ACC112 (cell line): Measurements from ENCODE around the gene PTTG2.

Experiments used
- H2AFZ ChIP-seq: fragments of 200-600 bp; sonication (generic); one replicate; pipeline ENCODE4 v1.6.0; 2017; ENCODE audit warnings: antibody characterized with exemption, low read length; ENCODE audit not compliant: unreplicated experiment
- H3K27ac ChIP-seq: fragments of 200-600 bp; sonication (generic); 2 replicates; pipeline ENCODE4 v1.5.1; 2014; ENCODE audit warnings: low read depth, mild to moderate bottlenecking, antibody characterized with exemption, low read length, moderate library complexity
- H3K27me3 ChIP-seq: fragments of 200-600 bp; sonication (generic); 2 replicates; pipeline ENCODE4 v1.6.1; 2014; ENCODE audit warnings: mild to moderate bottlenecking, antibody characterized with exemption, low read length, moderate library complexity, mixed read lengths; ENCODE audit not compliant: insufficient read depth
- H3K36me3 ChIP-seq: fragments of 200-600 bp; sonication (generic); 2 replicates; pipeline ENCODE4 v1.6.1; 2016; ENCODE audit warnings: mild to moderate bottlenecking, antibody characterized with exemption, low read length, moderate library complexity, mixed read lengths; ENCODE audit not compliant: insufficient read depth
- H3K4me1 ChIP-seq: fragments of 200-600 bp; sonication (generic); one replicate; pipeline ENCODE4 v1.6.1; 2016; ENCODE audit warnings: low read length, mixed read lengths; ENCODE audit not compliant: insufficient read depth, unreplicated experiment, control insufficient read depth
- H3K4me3 ChIP-seq: fragments of 200-600 bp; sonication (generic); 2 replicates; pipeline ENCODE4 v1.5.1; 2014; ENCODE audit warnings: mild to moderate bottlenecking, low read depth, low read length
- H3K79me2 ChIP-seq: fragments of 200-600 bp; sonication (generic); one replicate; pipeline ENCODE4 v1.6.0; 2016; ENCODE audit warnings: low read length; ENCODE audit not compliant: control insufficient read depth, unreplicated experiment, insufficient read depth

PTTG2 gene

GRCh38 chr4:38001927-38002326 lies 41.7 kb downstream of the PTTG2 start:
- Histone ChIP-seq H3K27ac (no peak overlapping the region), H3K4me1 (peaks cover 3% of the 10 kb centered on the region)

GRCh38 chr4:38002451-38003071 lies 42.4 kb downstream of the PTTG2 start:
- Histone ChIP-seq H2AFZ (no peak overlapping the region), H3K79me2 (peaks cover 13% of the 10 kb centered on the region), H3K36me3 (no peaks in the 10 kb centered on the region), H3K4me1 (peaks cover 3% of the 10 kb centered on the region), H3K27me3 (no peaks in the 10 kb centered on the region), H3K4me3 (no peak overlapping the region), H3K27ac (no peak overlapping the region)

More at GRCh38 chr4:38001927-38002326, 41.7 kb downstream of the PTTG2 start:
- peaks cover 12% of the 10 kb centered on the region for H3K79me2 ChIP-seq
- H3K27me3 ChIP-seq = no peaks in the 10 kb centered on the region
- H3K36me3 ChIP-seq = no peaks in the 10 kb centered on the region
- no peak overlapping the region for H3K4me3 ChIP-seq
- no peak overlapping the region for H2AFZ ChIP-seq

GRCh38 chr4:38003102-38003501 lies 42.9 kb downstream of the PTTG2 start:
- no peak overlapping the region for H3K27ac ChIP-seq
- no peak overlapping the region for H3K4me3 ChIP-seq
- no peak overlapping the region for H2AFZ ChIP-seq
- H3K79me2 ChIP-seq = peaks cover 8% of the 10 kb centered on the region
- no peaks in the 10 kb centered on the region for H3K27me3 ChIP-seq
- H3K4me1 ChIP-seq = peaks cover 3% of the 10 kb centered on the region
- no peaks in the 10 kb centered on the region for H3K36me3 ChIP-seq

GRCh38 chr4:38003628-38004027 lies 43.4 kb downstream of the PTTG2 start:
- no peaks in the 10 kb centered on the region for H3K36me3 ChIP-seq
- no peak overlapping the region for H2AFZ ChIP-seq
- no peaks in the 10 kb centered on the region for H3K27me3 ChIP-seq
- peaks cover 3% of the 10 kb centered on the region for H3K4me1 ChIP-seq
- H3K27ac ChIP-seq = no peak overlapping the region
- H3K4me3 ChIP-seq = no peak overlapping the region
- peaks cover 8% of the 10 kb centered on the region for H3K79me2 ChIP-seq

- peaks cover 3% of the 10 kb centered on the region for H3K4me1 ChIP-seq
- H3K27ac ChIP-seq = no peak overlapping the region
- no peak overlapping the region for H3K4me3 ChIP-seq
- H3K36me3 ChIP-seq = no peaks in the 10 kb centered on the region
- H3K79me2 ChIP-seq = peaks cover 8% of the 10 kb centered on the region
- no peak overlapping the region for H2AFZ ChIP-seq
- no peaks in the 10 kb centered on the region for H3K27me3 ChIP-seq
Measured at GRCh38 chr4:38004062-38004461, 43.9 kb downstream of the PTTG2 start.

GRCh38 chr4:38004887-38005286 lies 44.7 kb downstream of the PTTG2 start:
- Histone ChIP-seq H3K4me1 (peaks cover 3% of the 10 kb centered on the region), H3K27me3 (no peaks in the 10 kb centered on the region), H3K36me3 (no peaks in the 10 kb centered on the region), H3K4me3 (no peak overlapping the region), H3K27ac (no peak overlapping the region), H3K79me2 (peaks cover 8% of the 10 kb centered on the region), H2AFZ (no peak overlapping the region)

- H3K27me3 ChIP-seq = no peaks in the 10 kb centered on the region
- H3K79me2 ChIP-seq = peaks cover 11% of the 10 kb centered on the region
- H3K4me1 ChIP-seq = peaks cover 3% of the 10 kb centered on the region
- H3K4me3 ChIP-seq = no peak overlapping the region
- no peak overlapping the region for H2AFZ ChIP-seq
- H3K27ac ChIP-seq = no peak overlapping the region
- H3K36me3 ChIP-seq = no peaks in the 10 kb centered on the region
Measured at GRCh38 chr4:38005637-38006036, 45.4 kb downstream of the PTTG2 start.

GRCh38 chr4:38007645-38008044 lies 47.4 kb downstream of the PTTG2 start:
- Histone ChIP-seq H2AFZ (no peak overlapping the region), H3K79me2 (peaks cover 15% of the 10 kb centered on the region), H3K27me3 (no peaks in the 10 kb centered on the region), H3K27ac (no peak overlapping the region), H3K36me3 (no peaks in the 10 kb centered on the region), H3K4me1 (no peaks in the 10 kb centered on the region), H3K4me3 (no peak overlapping the region)

GRCh38 chr4:38008571-38009021 lies 48.4 kb downstream of the PTTG2 start:
- no peak overlapping the region for H3K4me3 ChIP-seq
- H3K27ac ChIP-seq = no peak overlapping the region
- H3K27me3 ChIP-seq = no peaks in the 10 kb centered on the region
- H3K4me1 ChIP-seq = peaks cover 5% of the 10 kb centered on the region
- H3K79me2 ChIP-seq = peaks cover 15% of the 10 kb centered on the region
- H3K36me3 ChIP-seq = no peaks in the 10 kb centered on the region
- H2AFZ ChIP-seq = no peak overlapping the region

- no peaks in the 10 kb centered on the region for H3K36me3 ChIP-seq
- H3K4me1 ChIP-seq = peaks cover 9% of the 10 kb centered on the region
- H3K79me2 ChIP-seq = peaks cover 15% of the 10 kb centered on the region
- H3K27me3 ChIP-seq = no peaks in the 10 kb centered on the region
- H2AFZ ChIP-seq = no peak overlapping the region
- H3K4me3 ChIP-seq = no peak overlapping the region
- no peak overlapping the region for H3K27ac ChIP-seq
Measured at GRCh38 chr4:38009421-38009820, 49.2 kb downstream of the PTTG2 start.

- Histone ChIP-seq H3K79me2 (peaks cover 15% of the 10 kb centered on the region), H3K36me3 (no peaks in the 10 kb centered on the region), H3K4me1 (peaks cover 9% of the 10 kb centered on the region), H3K4me3 (no peak overlapping the region), H3K27ac (no peak overlapping the region), H2AFZ (no peak overlapping the region), H3K27me3 (no peaks in the 10 kb centered on the region)
Measured at GRCh38 chr4:38009949-38010348, 49.8 kb downstream of the PTTG2 start.
